Measurements from ENCODE around the gene FHOD3.

The FHOD3 gene

DNA sequence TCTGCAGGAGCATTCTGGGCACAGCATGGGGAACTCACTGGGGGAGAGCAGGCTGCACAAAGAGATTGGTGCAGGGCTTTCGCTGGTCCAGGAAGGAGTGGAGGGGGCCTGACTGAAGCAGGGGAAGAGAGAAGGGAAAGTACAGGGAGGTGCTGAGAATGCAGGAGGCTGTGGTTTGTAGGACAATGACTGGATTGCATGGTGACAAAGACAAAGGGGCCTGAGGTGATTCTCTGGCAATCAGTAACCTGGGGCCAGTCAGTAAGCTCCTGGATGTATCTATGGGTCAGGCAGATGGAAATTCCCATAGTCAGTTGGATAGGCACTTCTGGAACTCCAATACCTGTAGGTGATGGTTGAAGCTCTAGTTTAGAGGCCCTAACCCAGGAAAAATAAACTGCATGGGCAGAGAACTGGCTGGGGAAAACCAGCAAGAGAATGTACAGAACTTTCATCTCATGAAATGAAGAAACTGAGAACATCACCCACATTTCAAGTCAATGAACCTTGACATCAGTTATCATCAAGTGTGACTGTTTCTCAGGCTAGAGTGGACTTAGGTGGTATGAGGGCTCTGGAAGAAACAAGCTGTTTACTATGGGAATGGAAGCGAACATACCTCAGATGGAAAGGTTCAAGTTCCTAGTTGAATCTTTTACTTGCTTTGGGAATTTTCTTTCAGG is 338.0 kb downstream of the FHOD3 start:
- Histone ChIP-seq H3K27ac (ENCODE audit: insufficient read depth in 1 of 2, low read depth in 1 of 2, low read length in 2 of 2, poor library complexity in 1 of 2, severe bottlenecking in 2 of 2) (no peak overlapping the region), H3K36me3 (ENCODE audit: control insufficient read depth in 4 of 4, insufficient read depth in 4 of 4, low read length in 3 of 4) (no peaks in the 10 kb centered on the region), H3K4me1 (ENCODE audit: control extremely low read depth in 1 of 4, control insufficient read depth in 4 of 4, insufficient read depth in 4 of 4, low read length in 3 of 4) (no peaks in the 10 kb centered on the region), H3K9me3 (ENCODE audit: control extremely low read depth in 1 of 5, control insufficient read depth in 4 of 5, insufficient read depth in 2 of 5, low read depth in 1 of 5, low read length in 4 of 5) (peaks cover 0 to 5% (median 0%) of the 10 kb centered on the region in 5 experiments), H3K27me3 (replicated peaks in 2 of 5; ENCODE audit: control insufficient read depth in 4 of 5, insufficient read depth in 5 of 5, low read length in 4 of 5) (peaks cover 0 to 9% (median 0%) of the 10 kb centered on the region in 5 experiments), H3K4me3 (ENCODE audit: control insufficient read depth in 1 of 7, extremely low read depth in 1 of 7, insufficient read depth in 4 of 7, low read depth in 2 of 7, low read length in 6 of 7) (no peak overlapping the region)
- WGBS (ENCODE audit: insufficient coverage) = 100% methylated on average over 2 of the region's 2 CpGs
- CTCF ChIA-PET = no interaction called here
- no peak for DNase-seq
- POLR2A ChIA-PET = no interaction called here

GRCh38 chr18:36636237-36636817 is 338.8 kb downstream of the FHOD3 start:
- H3K4me1 ChIP-seq (ENCODE audit: control extremely low read depth in 1 of 4, control insufficient read depth in 4 of 4, insufficient read depth in 4 of 4, low read length in 3 of 4) = no peaks in the 10 kb centered on the region
- H3K36me3 ChIP-seq (ENCODE audit: control insufficient read depth in 4 of 4, insufficient read depth in 4 of 4, low read length in 3 of 4) = no peaks in the 10 kb centered on the region
- 100% methylated on average over 2 of the region's 2 CpGs for WGBS (ENCODE audit: insufficient coverage)
- ChIA-PET POLR2A (no interaction called here), CTCF (no interaction called here)
- no peak overlapping the region for H3K4me3 ChIP-seq (ENCODE audit: control insufficient read depth in 1 of 7, extremely low read depth in 1 of 7, insufficient read depth in 4 of 7, low read depth in 2 of 7, low read length in 6 of 7)
- H3K27ac ChIP-seq (ENCODE audit: insufficient read depth in 1 of 2, low read depth in 1 of 2, low read length in 2 of 2, poor library complexity in 1 of 2, severe bottlenecking in 2 of 2) = no peak overlapping the region
- no peak for DNase-seq
- H3K27me3 ChIP-seq (replicated peaks in 2 of 5; ENCODE audit: control insufficient read depth in 4 of 5, insufficient read depth in 5 of 5, low read length in 4 of 5) = peaks cover 0 to 9% (median 0%) of the 10 kb centered on the region in 5 experiments
- peaks cover 0 to 4% (median 0%) of the 10 kb centered on the region in 5 experiments for H3K9me3 ChIP-seq (ENCODE audit: control extremely low read depth in 1 of 5, control insufficient read depth in 4 of 5, insufficient read depth in 2 of 5, low read depth in 1 of 5, low read length in 4 of 5)

DNA sequence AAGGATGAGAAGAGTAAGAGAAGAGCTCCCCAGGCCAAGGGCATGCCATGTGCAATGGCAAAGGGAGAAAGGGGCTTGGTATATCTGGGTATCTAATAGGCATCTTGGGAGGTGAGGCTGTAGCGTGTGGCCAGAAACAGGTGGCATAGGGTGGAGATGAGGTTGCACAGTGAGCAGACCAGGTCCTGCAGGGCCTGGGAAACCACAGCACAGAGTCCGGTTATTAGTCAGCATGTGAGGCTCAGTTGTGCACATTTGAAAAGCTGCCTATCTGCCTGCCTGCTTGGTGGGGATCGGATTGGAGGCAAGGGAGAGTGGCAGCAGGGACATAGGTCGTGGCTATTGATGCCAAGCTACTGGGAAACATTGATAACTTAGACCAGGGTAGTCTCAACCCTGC is 340.7 kb downstream of the FHOD3 start:
- no peaks in the 10 kb centered on the region for H3K4me1 ChIP-seq (ENCODE audit: control extremely low read depth in 1 of 4, control insufficient read depth in 4 of 4, insufficient read depth in 4 of 4, low read length in 3 of 4)
- WGBS (ENCODE audit: insufficient coverage) = 90% methylated on average over 2 of the region's 4 CpGs
- H3K36me3 ChIP-seq (ENCODE audit: control insufficient read depth in 4 of 4, insufficient read depth in 4 of 4, low read length in 3 of 4) = no peaks in the 10 kb centered on the region
- ChIA-PET POLR2A (no interaction called here), CTCF (no interaction called here)
- H3K27ac ChIP-seq (ENCODE audit: insufficient read depth in 1 of 2, low read depth in 1 of 2, low read length in 2 of 2, poor library complexity in 1 of 2, severe bottlenecking in 2 of 2) = no peak overlapping the region
- H3K27me3 ChIP-seq (replicated peaks in 2 of 5; ENCODE audit: control insufficient read depth in 4 of 5, insufficient read depth in 5 of 5, low read length in 4 of 5) = peaks cover 0 to 9% (median 0%) of the 10 kb centered on the region in 5 experiments
- no peak for DNase-seq
- H3K4me3 ChIP-seq (ENCODE audit: control insufficient read depth in 1 of 7, extremely low read depth in 1 of 7, insufficient read depth in 4 of 7, low read depth in 2 of 7, low read length in 6 of 7) = no peak overlapping the region
- H3K9me3 ChIP-seq (ENCODE audit: control extremely low read depth in 1 of 5, control insufficient read depth in 4 of 5, insufficient read depth in 2 of 5, low read depth in 1 of 5, low read length in 4 of 5) = peaks cover 0 to 3% (median 0%) of the 10 kb centered on the region in 5 experiments

DNA sequence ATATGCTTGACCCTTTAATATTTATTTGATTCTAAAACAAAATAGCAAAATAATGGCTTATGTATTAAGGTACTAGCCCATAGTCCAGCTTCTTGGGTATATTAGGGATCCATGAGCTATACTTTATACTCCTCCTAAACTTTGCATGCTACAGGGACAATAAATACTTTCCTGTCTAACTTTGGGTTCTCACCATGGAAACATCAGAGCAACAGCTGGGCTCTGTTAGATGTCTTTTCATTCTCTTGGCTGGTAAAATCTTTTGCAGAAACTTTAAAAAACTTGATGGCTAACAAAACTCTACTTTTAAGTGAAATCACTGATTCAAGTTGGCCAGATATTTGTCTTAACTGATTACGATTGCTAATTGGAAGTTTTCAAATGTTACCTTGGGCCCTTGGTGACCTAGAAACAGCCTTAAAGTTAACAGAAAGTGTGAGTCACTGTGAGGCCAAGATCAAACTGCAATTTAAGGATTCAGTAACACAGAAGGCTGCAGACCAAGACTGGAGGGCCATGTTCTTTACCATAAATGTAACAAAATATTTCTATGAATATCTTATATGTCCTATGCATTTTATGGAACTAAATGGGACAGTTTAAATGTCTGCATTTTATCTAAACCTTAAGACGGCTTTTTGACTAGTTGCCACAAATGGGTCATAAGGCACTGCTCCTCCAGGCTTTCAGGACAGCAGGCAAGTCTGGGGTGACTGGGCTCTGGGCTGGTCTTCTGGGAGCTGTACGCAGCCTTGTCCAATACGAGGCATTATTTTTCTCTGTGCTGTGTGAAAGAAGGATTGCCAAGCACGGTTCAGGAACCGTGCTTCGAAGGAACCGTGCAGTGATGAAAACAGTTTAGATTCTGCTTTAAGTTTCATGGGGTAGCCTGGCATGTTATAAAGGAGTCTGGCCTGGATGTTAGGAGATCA is 342.8 kb downstream of the FHOD3 start:
- Histone ChIP-seq H3K4me3 (ENCODE audit: control insufficient read depth in 1 of 7, extremely low read depth in 1 of 7, insufficient read depth in 4 of 7, low read depth in 2 of 7, low read length in 6 of 7) (no peak overlapping the region), H3K9me3 (ENCODE audit: control extremely low read depth in 1 of 5, control insufficient read depth in 4 of 5, insufficient read depth in 2 of 5, low read depth in 1 of 5, low read length in 4 of 5) (no peaks in the 10 kb centered on the region), H3K4me1 (ENCODE audit: control extremely low read depth in 1 of 4, control insufficient read depth in 4 of 4, insufficient read depth in 4 of 4, low read length in 3 of 4) (no peaks in the 10 kb centered on the region), H3K36me3 (ENCODE audit: control insufficient read depth in 4 of 4, insufficient read depth in 4 of 4, low read length in 3 of 4) (no peaks in the 10 kb centered on the region), H3K27me3 (replicated peaks in 2 of 5; ENCODE audit: control insufficient read depth in 4 of 5, insufficient read depth in 5 of 5, low read length in 4 of 5) (peaks cover 0 to 1% (median 0%) of the 10 kb centered on the region in 5 experiments), H3K27ac (ENCODE audit: insufficient read depth in 1 of 2, low read depth in 1 of 2, low read length in 2 of 2, poor library complexity in 1 of 2, severe bottlenecking in 2 of 2) (no peak overlapping the region)
- ChIA-PET CTCF (no interaction called here), POLR2A (no interaction called here)
- no peak for DNase-seq
- WGBS (ENCODE audit: insufficient coverage) = 96% methylated on average over 6 of the region's 8 CpGs

- ChIA-PET CTCF (no interaction called here), POLR2A (no interaction called here)
- H3K36me3 ChIP-seq (ENCODE audit: control insufficient read depth in 4 of 4, insufficient read depth in 4 of 4, low read length in 3 of 4) = no peaks in the 10 kb centered on the region
- no peak overlapping the region for H3K4me3 ChIP-seq (ENCODE audit: control insufficient read depth in 1 of 7, extremely low read depth in 1 of 7, insufficient read depth in 4 of 7, low read depth in 2 of 7, low read length in 6 of 7)
- 100% methylated on average over 3 of the region's 3 CpGs for WGBS (ENCODE audit: insufficient coverage)
- H3K4me1 ChIP-seq (ENCODE audit: control extremely low read depth in 1 of 4, control insufficient read depth in 4 of 4, insufficient read depth in 4 of 4, low read length in 3 of 4) = no peaks in the 10 kb centered on the region
- peaks cover 0 to 1% (median 0%) of the 10 kb centered on the region in 5 experiments for H3K27me3 ChIP-seq (replicated peaks in 2 of 5; ENCODE audit: control insufficient read depth in 4 of 5, insufficient read depth in 5 of 5, low read length in 4 of 5)
- no peaks in the 10 kb centered on the region for H3K9me3 ChIP-seq (ENCODE audit: control extremely low read depth in 1 of 5, control insufficient read depth in 4 of 5, insufficient read depth in 2 of 5, low read depth in 1 of 5, low read length in 4 of 5)
- no peak for DNase-seq
- H3K27ac ChIP-seq (ENCODE audit: insufficient read depth in 1 of 2, low read depth in 1 of 2, low read length in 2 of 2, poor library complexity in 1 of 2, severe bottlenecking in 2 of 2) = no peak overlapping the region
Measured at GRCh38 chr18:36643061-36643460, 345.5 kb downstream of the FHOD3 start.

- WGBS (ENCODE audit: insufficient coverage) = 100% methylated on average over 1 of the region's 3 CpGs
Measured at GRCh38 chr18:36648803-36649202, 351.3 kb downstream of the FHOD3 start.

GRCh38 chr18:36649205-36649604 is 351.7 kb downstream of the FHOD3 start:
- WGBS (ENCODE audit: insufficient coverage) = no CpG with 5 or more reads among the region's 3 CpGs
- Histone ChIP-seq H3K27me3 (replicated peaks in 2 of 5; ENCODE audit: control insufficient read depth in 4 of 5, insufficient read depth in 5 of 5, low read length in 4 of 5) (peaks cover 0 to 2% (median 0%) of the 10 kb centered on the region in 5 experiments), H3K4me1 (ENCODE audit: control extremely low read depth in 1 of 4, control insufficient read depth in 4 of 4, insufficient read depth in 4 of 4, low read length in 3 of 4) (peaks cover 0 to 7% (median 2%) of the 10 kb centered on the region in 4 experiments), H3K27ac (ENCODE audit: insufficient read depth in 1 of 2, low read depth in 1 of 2, low read length in 2 of 2, poor library complexity in 1 of 2, severe bottlenecking in 2 of 2) (no peak overlapping the region), H3K9me3 (ENCODE audit: control extremely low read depth in 1 of 5, control insufficient read depth in 4 of 5, insufficient read depth in 2 of 5, low read depth in 1 of 5, low read length in 4 of 5) (no peaks in the 10 kb centered on the region), H3K4me3 (ENCODE audit: control insufficient read depth in 1 of 7, extremely low read depth in 1 of 7, insufficient read depth in 4 of 7, low read depth in 2 of 7, low read length in 6 of 7) (no peak overlapping the region), H3K36me3 (ENCODE audit: control insufficient read depth in 4 of 4, insufficient read depth in 4 of 4, low read length in 3 of 4) (no peaks in the 10 kb centered on the region)
- no peak for DNase-seq
- ChIA-PET POLR2A (no interaction called here), CTCF (no interaction called here)

More at GRCh38 chr18:36648803-36649202, 351.3 kb downstream of the FHOD3 start:
- Histone ChIP-seq H3K27ac (ENCODE audit: insufficient read depth in 1 of 2, low read depth in 1 of 2, low read length in 2 of 2, poor library complexity in 1 of 2, severe bottlenecking in 2 of 2) (no peak overlapping the region), H3K9me3 (ENCODE audit: control extremely low read depth in 1 of 5, control insufficient read depth in 4 of 5, insufficient read depth in 2 of 5, low read depth in 1 of 5, low read length in 4 of 5) (no peaks in the 10 kb centered on the region), H3K4me1 (ENCODE audit: control extremely low read depth in 1 of 4, control insufficient read depth in 4 of 4, insufficient read depth in 4 of 4, low read length in 3 of 4) (peaks cover 0 to 7% (median 2%) of the 10 kb centered on the region in 4 experiments), H3K36me3 (ENCODE audit: control insufficient read depth in 4 of 4, insufficient read depth in 4 of 4, low read length in 3 of 4) (no peaks in the 10 kb centered on the region), H3K27me3 (replicated peaks in 2 of 5; ENCODE audit: control insufficient read depth in 4 of 5, insufficient read depth in 5 of 5, low read length in 4 of 5) (no peaks in the 10 kb centered on the region), H3K4me3 (ENCODE audit: control insufficient read depth in 1 of 7, extremely low read depth in 1 of 7, insufficient read depth in 4 of 7, low read depth in 2 of 7, low read length in 6 of 7) (no peak overlapping the region)
- ChIA-PET CTCF (no interaction called here), POLR2A (no interaction called here)
- DNase-seq = no peak

All from common myeloid progenitor, CD34-positive (primary cell).